Parathyroid adenoma (tissue), 2 donors: ENCODE results near the gene ALDH3B2.
"Not testable (repeated sequence)": the region's sequence is repeated elsewhere in the genome, so short reads cannot be mapped to it uniquely, and the experiment has no call there.

Experiments used
- H2AFZ ChIP-seq: fragments of 300-600 bp; sonication (generic); one replicate; pipeline ENCODE4 v1.7.0; 2017; ENCODE audit warnings: antibody characterized with exemption, mild to moderate bottlenecking
- H3K27ac ChIP-seq: fragments of 300-600 bp; sonication (generic); one replicate; pipeline ENCODE4 v1.7.0; 2017
- H3K27me3 ChIP-seq: fragments of 300-600 bp; sonication (generic); one replicate; pipeline ENCODE4 v1.7.0; 2017; ENCODE audit warnings: low read length; ENCODE audit not compliant: control insufficient read depth, insufficient read depth
- H3K36me3 ChIP-seq: fragments of 300-600 bp; sonication (generic); one replicate; pipeline ENCODE4 v1.7.0; 2017; ENCODE audit warnings: low read length; ENCODE audit not compliant: control insufficient read depth, insufficient read depth
- H3K4me1 ChIP-seq: fragments of 300-600 bp; sonication (generic); one replicate; pipeline ENCODE4 v1.7.0; 2017; ENCODE audit warnings: control low read depth
- H3K4me2 ChIP-seq: fragments of 300-600 bp; sonication (generic); one replicate; pipeline ENCODE4 v1.7.0; 2017; ENCODE audit warnings: low read length
- H3K4me3 ChIP-seq: fragments of 300-600 bp; sonication (generic); one replicate; pipeline ENCODE4 v1.7.0; 2017; ENCODE audit warnings: low read depth, low read length
- H3K79me2 ChIP-seq: fragments of 300-600 bp; sonication (generic); one replicate; pipeline ENCODE4 v1.7.0; 2017; ENCODE audit warnings: control low read depth
- H3K9ac ChIP-seq: fragments of 300-600 bp; sonication (generic); one replicate; pipeline ENCODE4 v1.7.0; 2017; ENCODE audit warnings: mild to moderate bottlenecking
- H3K9me3 ChIP-seq: fragments of 300-600 bp; sonication (generic); one replicate; pipeline ENCODE4 v1.7.0; 2017; ENCODE audit warnings: low read length; ENCODE audit not compliant: control insufficient read depth
- TF ChIP-seq, protein P1 (sequence below): fragments of 300-600 bp; sonication (generic); IDR thresholded peaks from one replicate; pipeline ENCODE4 v1.7.0; 2017; ENCODE audit warnings: antibody characterized with exemption, mild to moderate bottlenecking
- donor health status: primary hyperparathyroidism.

The ALDH3B2 gene

GRCh38 chr11:67663532-67664212 is 10.8 kb downstream of the ALDH3B2 start:
- Histone ChIP-seq H3K4me1 (no peaks in the 10 kb centered on the region), H3K9ac (no peak overlapping the region), H3K9me3 (no peaks in the 10 kb centered on the region), H3K27ac (no peak overlapping the region), H2AFZ (no peak overlapping the region), H3K4me2 (no peak overlapping the region), H3K27me3 (no peaks in the 10 kb centered on the region), H3K4me3 (no peak overlapping the region), H3K79me2 (no peaks in the 10 kb centered on the region), H3K36me3 (no peaks in the 10 kb centered on the region)
- TF ChIP-seq, protein P1, sequence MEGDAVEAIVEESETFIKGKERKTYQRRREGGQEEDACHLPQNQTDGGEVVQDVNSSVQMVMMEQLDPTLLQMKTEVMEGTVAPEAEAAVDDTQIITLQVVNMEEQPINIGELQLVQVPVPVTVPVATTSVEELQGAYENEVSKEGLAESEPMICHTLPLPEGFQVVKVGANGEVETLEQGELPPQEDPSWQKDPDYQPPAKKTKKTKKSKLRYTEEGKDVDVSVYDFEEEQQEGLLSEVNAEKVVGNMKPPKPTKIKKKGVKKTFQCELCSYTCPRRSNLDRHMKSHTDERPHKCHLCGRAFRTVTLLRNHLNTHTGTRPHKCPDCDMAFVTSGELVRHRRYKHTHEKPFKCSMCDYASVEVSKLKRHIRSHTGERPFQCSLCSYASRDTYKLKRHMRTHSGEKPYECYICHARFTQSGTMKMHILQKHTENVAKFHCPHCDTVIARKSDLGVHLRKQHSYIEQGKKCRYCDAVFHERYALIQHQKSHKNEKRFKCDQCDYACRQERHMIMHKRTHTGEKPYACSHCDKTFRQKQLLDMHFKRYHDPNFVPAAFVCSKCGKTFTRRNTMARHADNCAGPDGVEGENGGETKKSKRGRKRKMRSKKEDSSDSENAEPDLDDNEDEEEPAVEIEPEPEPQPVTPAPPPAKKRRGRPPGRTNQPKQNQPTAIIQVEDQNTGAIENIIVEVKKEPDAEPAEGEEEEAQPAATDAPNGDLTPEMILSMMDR: no peak

DNA sequence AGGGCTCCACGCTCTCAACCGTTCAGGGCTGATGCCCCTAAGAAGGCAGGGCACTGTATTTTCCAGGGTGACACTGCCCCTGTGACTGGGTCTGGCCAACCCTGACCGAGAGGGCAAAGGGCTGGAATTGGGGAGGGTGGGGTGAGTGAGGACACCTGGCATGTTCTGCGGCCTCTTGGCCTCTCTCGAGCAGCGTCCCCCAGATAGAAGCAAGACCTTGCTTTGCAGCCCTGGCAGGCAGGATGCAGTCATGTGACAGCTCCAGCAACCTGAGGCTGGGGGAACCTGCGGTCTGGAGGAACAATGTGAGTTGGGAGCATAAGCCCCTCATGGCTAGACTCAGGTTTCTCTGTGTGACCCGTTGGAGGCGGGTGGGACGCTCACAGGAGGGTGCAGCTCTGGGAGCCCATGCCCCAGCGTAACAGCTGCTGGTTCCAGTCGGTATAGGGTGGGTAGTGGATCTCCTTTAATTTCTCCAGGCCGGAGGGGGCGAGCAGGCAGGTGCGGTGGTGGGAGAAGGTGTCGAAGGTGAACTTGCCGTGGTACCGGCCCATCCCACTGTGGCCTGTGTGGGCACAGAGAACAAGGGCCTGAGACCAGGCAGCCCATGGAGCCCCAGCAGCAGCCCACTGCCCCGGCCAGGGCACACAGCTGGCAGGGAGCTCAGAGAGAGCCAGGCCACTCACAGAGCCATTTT is 11.4 kb downstream of the ALDH3B2 start:
- Histone ChIP-seq H3K27me3 (no peaks in the 10 kb centered on the region), H3K4me1 (no peaks in the 10 kb centered on the region), H3K4me2 (no peak overlapping the region), H3K9ac (no peak overlapping the region), H3K4me3 (no peak overlapping the region), H3K36me3 (no peaks in the 10 kb centered on the region), H3K9me3 (no peaks in the 10 kb centered on the region), H2AFZ (no peak overlapping the region), H3K27ac (no peak overlapping the region), H3K79me2 (no peaks in the 10 kb centered on the region)
- TF ChIP-seq, protein P1: no peak

GRCh38 chr11:67662142-67662834 is 12.1 kb downstream of the ALDH3B2 start:
- H3K9ac ChIP-seq: no peak overlapping the region
- TF ChIP-seq, protein P1: no peak
- no peaks in the 10 kb centered on the region for H3K4me1 ChIP-seq
- H3K9me3 ChIP-seq: no peaks in the 10 kb centered on the region
- no peak overlapping the region for H3K27ac ChIP-seq
- H3K4me2 ChIP-seq: no peak overlapping the region
- no peaks in the 10 kb centered on the region for H3K36me3 ChIP-seq
- no peaks in the 10 kb centered on the region for H3K79me2 ChIP-seq
- no peak overlapping the region for H3K4me3 ChIP-seq
- no peak overlapping the region for H2AFZ ChIP-seq
- no peaks in the 10 kb centered on the region for H3K27me3 ChIP-seq

DNA sequence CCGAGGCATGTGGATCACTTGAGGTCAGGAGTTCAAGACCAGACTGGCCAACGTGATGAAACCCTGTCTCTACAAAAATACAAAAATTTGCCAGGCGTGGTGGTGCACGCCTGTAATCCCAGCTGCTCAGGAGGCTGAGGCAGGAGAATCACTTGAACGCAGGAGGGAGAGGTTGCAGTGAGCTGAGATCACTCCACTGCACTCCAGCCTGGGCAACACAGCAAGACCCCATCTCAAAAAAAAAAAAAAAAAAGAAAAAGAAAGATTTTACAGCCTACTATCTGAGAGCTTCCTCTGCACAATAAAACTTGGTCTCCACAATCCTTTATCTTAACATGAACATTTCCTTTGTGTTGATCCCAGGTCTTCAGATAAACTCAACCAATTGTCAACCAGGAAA is 13.7 kb downstream of the ALDH3B2 start:
- H2AFZ ChIP-seq: not testable (repeated sequence)

DNA sequence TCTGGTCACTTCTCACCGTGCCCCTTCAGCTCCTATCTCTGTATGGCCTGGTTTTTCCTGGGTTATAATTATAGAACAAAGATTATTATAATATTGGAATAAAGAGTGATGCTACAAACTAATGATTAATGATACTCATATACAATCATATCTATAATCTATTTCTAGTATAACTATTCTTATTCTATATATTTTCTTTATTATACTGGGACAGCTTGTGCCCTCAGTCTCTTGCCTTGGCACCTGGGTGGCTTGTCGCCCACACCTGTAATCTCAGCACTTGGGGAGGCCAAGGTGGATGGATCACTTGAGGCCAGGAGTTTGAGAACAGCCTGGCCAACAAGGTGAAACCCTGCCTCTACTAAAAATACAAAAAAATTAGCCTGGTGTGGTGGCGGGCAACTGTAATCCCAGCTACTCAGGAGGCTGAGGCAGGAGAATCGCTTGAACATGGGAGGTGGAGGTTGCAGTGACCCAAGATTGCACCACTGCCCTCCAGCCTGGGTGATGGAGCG is 14.7 kb downstream of the ALDH3B2 start:
- not testable (repeated sequence) for H3K4me1 ChIP-seq, H3K4me2 ChIP-seq, H3K9ac ChIP-seq, H3K27ac ChIP-seq, H3K36me3 ChIP-seq, H3K79me2 ChIP-seq, H2AFZ ChIP-seq, H3K9me3 ChIP-seq, H3K27me3 ChIP-seq, H3K4me3 ChIP-seq

More for the DNA sequence above, 13.7 kb downstream of the ALDH3B2 start:
- H3K4me1 ChIP-seq, H3K27ac ChIP-seq, H3K36me3 ChIP-seq, H3K9ac ChIP-seq, H3K27me3 ChIP-seq, H3K9me3 ChIP-seq, H3K79me2 ChIP-seq, H3K4me3 ChIP-seq, H3K4me2 ChIP-seq: not testable (repeated sequence)
